A549 (cell line): ENCODE data around the gene GALNT18.

ENCODE experiments used
- BHLHE40 ChIP-seq: IDR thresholded peaks from 2 replicates; pipeline ENCODE4 v1.6.1; 2012; ENCODE audit warnings: low read depth, low read length, inconsistent platforms
- CBX8 ChIP-seq: fragments of 200-600 bp; sonication (generic); IDR thresholded peaks from 2 replicates; pipeline ENCODE4 v1.6.1; 2016
- CEBPB ChIP-seq, 2 experiments: fragments of >200 bp in 1 of 2; sonication (Bioruptor Twin) in 1 of 2; formaldehyde crosslinking in 1 of 2; IDR thresholded peaks; 2 replicates each; pipeline ENCODE4 v1.6.1; 2012 to 2016
- CHD2 ChIP-seq: fragments of 150-350 bp; IDR thresholded peaks from 2 replicates; pipeline ENCODE4 v1.6.1; 2014; ENCODE audit warnings: low read length; ENCODE audit not compliant: partially characterized antibody
- EP300 ChIP-seq, 2 experiments: fragments of >200 bp; sonication (Bioruptor Twin); formaldehyde crosslinking; IDR thresholded peaks; 2 replicates in 1 of 2; 3 replicates in 1 of 2; pipeline ENCODE4 v1.6.1; 2016 to 2017
- ESRRA ChIP-seq: fragments of 150-350 bp; IDR thresholded peaks from 2 replicates; pipeline ENCODE4 v1.6.1; 2014; ENCODE audit warnings: mild to moderate bottlenecking, low read length, borderline replicate concordance
- KDM1A ChIP-seq: fragments of 200-600 bp; sonication (generic); IDR thresholded peaks from 2 replicates; pipeline ENCODE4 v1.6.1; 2016; ENCODE audit warnings: low read depth, mild to moderate bottlenecking
- NFE2L2 ChIP-seq: fragments of 150-350 bp; conservative IDR thresholded peaks from 2 replicates; pipeline ENCODE4 v1.6.1; 2014; ENCODE audit warnings: low read length
- PHF8 ChIP-seq: fragments of 200-600 bp; sonication (generic); IDR thresholded peaks from 2 replicates; pipeline ENCODE4 v1.6.1; 2016; ENCODE audit warnings: low read depth, mild to moderate bottlenecking, antibody characterized with exemption, moderate library complexity, borderline replicate concordance
- POLR2A ChIP-seq: IDR thresholded peaks from 2 replicates; pipeline ENCODE4 v1.6.1; 2012; ENCODE audit warnings: mild to moderate bottlenecking, low read length
- REST ChIP-seq: fragments of 200-600 bp; sonication (generic); IDR thresholded peaks from 2 replicates; pipeline ENCODE4 v1.6.1; 2016; ENCODE audit warnings: antibody characterized with exemption, mild to moderate bottlenecking, moderate library complexity
- TF ChIP-seq, protein P1 (sequence below): fragments of >200 bp; sonication (Bioruptor Twin); formaldehyde crosslinking; IDR thresholded peaks from 3 replicates; pipeline ENCODE4 v1.5.1; 2016
- TF ChIP-seq, protein P2 (sequence below): IDR thresholded peaks from 2 replicates; pipeline ENCODE4 v1.6.1; 2012

- no peak for TF ChIP-seq POLR2A
- no peak for TF ChIP-seq CHD2
- no peak for TF ChIP-seq EP300 (IDR thresholded peaks at IDR 0.05)
- TF ChIP-seq, protein P1, sequence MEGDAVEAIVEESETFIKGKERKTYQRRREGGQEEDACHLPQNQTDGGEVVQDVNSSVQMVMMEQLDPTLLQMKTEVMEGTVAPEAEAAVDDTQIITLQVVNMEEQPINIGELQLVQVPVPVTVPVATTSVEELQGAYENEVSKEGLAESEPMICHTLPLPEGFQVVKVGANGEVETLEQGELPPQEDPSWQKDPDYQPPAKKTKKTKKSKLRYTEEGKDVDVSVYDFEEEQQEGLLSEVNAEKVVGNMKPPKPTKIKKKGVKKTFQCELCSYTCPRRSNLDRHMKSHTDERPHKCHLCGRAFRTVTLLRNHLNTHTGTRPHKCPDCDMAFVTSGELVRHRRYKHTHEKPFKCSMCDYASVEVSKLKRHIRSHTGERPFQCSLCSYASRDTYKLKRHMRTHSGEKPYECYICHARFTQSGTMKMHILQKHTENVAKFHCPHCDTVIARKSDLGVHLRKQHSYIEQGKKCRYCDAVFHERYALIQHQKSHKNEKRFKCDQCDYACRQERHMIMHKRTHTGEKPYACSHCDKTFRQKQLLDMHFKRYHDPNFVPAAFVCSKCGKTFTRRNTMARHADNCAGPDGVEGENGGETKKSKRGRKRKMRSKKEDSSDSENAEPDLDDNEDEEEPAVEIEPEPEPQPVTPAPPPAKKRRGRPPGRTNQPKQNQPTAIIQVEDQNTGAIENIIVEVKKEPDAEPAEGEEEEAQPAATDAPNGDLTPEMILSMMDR, result no peak
- no peak for TF ChIP-seq PHF8
- no peak for TF ChIP-seq ESRRA
- no peak for TF ChIP-seq REST
- no peak for TF ChIP-seq NFE2L2
- no peak for TF ChIP-seq CEBPB (IDR thresholded peaks at IDR 0.05)
- no peak for TF ChIP-seq CBX8
- TF ChIP-seq, protein P2, sequence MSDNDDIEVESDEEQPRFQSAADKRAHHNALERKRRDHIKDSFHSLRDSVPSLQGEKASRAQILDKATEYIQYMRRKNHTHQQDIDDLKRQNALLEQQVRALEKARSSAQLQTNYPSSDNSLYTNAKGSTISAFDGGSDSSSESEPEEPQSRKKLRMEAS, result no peak
- TF ChIP-seq KDM1A, result no peak
- no peak for TF ChIP-seq BHLHE40
Observed at GRCh38 chr11:11524436-11525061, 97.3 kb downstream of the GALNT18 start.
